LNCAP (cell line): ENCODE measurements around the gene CNTNAP2.

Experiments
- TF ChIP-seq, protein P1 (sequence below): fragments of 450-650 bp; IDR thresholded peaks from 2 replicates; pipeline ENCODE4 v1.5.1; 2017; ENCODE audit warnings: mild to moderate bottlenecking

Gene CNTNAP2

DNA sequence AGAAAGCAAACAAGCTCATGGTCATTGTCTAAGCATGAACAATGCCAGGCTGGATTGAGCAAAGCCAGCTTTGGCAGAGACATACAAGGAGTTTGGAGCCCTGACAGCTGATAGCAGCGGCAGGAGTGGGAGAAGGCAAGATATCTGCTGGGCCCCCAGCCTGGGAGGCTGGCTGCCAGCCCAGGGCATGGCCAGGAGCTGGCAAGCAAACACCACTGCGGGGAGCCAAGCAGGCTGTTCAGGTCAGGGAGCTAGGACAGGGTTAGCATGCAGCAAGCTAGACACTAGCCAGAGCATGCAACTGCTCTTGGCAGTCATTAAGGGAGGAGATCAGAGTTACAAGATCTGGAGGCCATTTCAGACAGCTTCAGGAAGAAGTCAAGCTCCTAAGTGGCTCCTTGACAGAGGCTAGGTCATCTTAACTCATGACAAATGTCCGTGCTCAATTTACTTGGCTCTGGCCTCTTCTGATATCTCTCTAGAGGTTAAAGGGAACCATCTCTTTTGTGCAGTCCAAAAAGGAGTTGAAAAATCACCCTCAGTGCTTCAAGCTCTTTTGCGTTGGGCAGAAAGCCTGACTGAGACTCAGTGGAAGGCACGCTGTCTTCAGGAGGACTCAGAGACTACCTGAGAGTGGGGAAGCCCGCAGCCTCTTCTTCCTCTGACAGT, 2037.1 kb downstream of the CNTNAP2 start:
- TF ChIP-seq, protein P1, sequence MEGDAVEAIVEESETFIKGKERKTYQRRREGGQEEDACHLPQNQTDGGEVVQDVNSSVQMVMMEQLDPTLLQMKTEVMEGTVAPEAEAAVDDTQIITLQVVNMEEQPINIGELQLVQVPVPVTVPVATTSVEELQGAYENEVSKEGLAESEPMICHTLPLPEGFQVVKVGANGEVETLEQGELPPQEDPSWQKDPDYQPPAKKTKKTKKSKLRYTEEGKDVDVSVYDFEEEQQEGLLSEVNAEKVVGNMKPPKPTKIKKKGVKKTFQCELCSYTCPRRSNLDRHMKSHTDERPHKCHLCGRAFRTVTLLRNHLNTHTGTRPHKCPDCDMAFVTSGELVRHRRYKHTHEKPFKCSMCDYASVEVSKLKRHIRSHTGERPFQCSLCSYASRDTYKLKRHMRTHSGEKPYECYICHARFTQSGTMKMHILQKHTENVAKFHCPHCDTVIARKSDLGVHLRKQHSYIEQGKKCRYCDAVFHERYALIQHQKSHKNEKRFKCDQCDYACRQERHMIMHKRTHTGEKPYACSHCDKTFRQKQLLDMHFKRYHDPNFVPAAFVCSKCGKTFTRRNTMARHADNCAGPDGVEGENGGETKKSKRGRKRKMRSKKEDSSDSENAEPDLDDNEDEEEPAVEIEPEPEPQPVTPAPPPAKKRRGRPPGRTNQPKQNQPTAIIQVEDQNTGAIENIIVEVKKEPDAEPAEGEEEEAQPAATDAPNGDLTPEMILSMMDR, result no peak

DNA sequence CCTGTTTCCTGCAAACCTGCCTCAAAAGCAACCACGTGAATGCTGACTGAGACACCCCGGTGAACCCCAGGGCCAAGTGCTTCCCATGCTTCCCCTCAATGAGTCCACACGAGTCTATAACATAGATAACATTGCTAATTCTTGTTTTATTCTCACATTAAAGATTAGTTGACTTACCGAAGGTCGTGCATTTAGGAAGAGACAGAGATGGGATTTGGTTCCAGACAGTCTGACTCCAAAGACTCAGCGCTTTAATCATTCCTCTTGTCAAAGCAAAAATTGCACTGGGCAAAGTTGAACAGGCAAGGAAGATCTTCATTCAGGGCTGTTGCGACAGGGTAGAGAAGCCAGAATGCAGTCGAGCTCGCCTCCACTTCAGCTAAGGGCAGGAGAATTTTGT, 2038.4 kb downstream of the CNTNAP2 start:
- TF ChIP-seq, protein P1, result no peak

DNA sequence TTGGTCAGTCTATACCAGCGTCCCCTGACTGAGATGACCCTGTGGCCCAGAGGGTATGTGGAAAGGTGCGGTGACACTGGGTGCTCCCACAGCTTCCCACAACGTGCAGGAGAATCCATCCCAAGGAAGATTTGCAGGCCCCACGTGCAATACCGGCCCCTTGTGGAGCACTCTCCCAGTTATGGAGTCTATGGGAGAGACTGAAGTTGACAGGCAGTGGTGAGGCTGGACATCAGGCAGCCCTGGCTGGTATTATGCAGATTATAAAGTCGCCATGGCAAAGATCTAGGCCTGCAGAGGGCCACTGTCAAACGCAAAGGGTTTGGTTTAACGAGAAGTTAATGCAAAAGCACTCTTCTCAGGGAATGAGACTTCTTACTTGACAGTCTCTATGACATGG, 2039.2 kb downstream of the CNTNAP2 start:
- TF ChIP-seq, protein P1, result no peak

DNA sequence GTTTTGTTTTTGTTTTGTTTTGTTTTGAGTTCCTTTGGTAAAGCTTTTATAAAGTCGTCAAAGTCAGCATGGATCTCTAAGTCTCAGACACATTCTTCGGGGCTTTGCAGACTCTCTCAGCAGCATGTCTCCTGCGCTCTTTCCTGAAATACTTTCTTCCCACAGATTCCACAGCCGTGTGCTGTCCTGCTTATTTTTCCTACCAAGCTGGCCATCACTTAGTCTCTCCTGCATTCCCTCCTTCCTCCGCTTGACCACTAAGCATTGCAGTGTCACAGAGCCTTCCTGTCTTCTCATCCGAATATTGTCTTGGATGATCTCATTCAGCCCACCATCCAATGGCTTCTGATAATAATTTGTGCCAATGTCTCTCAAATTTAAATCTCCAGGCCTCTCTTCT, 2039.6 kb downstream of the CNTNAP2 start:
- TF ChIP-seq, protein P1, result no peak

DNA sequence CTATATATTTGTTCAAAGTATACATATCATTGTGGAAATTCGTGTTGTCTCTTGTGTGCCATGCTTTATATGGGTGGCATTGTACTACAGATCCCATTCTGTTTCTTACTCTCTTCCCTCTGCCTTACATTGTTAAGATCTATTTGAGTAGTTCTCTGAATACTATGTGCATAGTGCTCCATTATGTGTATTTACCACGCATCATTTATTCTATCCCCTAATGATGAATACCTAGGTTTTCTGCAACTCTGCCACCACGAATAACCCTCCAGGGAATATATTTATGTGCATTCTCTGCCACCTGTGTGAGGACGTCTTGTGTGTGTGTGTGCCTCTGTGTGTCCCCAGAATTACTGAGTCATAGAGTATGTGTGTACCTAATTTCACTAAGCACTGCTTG, 2042.7 kb downstream of the CNTNAP2 start:
- TF ChIP-seq, protein P1, result no peak

DNA sequence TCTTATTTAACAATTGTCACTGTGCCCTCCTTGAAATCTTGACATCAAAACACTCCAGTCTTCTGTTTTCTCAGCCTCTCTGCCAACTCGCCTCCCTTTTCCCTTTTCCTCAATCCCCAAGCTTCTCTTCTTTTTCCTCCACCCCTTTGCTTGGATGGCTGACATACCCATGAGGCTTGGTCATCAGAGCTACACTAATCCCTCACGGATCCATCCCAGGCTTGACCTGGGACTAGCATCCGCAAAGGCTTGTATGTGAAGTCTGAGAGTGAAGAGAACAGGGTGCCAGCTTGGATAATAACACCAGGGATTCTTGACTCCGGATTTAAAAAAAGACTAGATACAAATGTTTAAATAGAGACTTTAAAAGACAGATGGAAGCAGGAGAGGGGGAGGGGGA, 2045.2 kb downstream of the CNTNAP2 start:
- TF ChIP-seq, protein P1, result no peak

DNA sequence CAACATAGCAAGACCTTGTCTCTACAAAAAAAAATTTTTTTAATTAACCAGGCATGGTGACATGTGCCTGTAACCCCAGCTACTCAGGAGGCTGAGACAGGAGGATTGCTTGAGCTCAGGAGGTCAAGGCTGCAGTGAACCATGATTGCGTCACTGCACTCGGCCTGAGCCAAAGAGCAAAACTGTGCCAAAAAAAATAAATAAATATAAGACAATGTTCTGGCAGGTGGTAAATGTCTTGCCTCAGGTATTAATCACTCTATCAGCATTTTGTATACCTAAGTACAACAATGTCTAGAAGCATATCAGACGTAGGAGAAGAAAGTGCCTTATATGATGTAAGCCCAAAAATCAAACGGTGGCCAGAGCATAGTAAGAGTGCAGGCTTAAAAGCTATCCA, 2046.2 kb downstream of the CNTNAP2 start:
- TF ChIP-seq, protein P1, result no peak

DNA sequence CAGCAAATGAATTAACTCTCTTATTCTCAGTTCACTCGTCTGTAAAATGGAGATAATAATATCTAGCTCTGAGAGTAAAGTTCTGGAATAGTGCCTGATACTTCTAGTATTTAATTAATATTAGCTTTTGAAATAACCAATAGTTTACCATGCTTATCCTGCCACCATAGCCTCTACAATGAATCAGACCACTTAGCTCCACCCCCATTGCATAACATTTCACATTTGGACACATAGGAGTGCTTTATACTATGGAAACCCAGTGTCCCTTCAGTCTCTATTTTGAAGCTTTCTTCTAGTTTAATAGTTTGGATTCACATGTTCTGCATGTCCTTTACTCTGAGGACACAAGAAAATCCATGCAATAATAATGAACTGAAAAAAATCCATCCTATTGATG, 2046.6 kb downstream of the CNTNAP2 start:
- TF ChIP-seq, protein P1, result no peak
